DND-41 (cell line): Measurements from ENCODE around the gene SPDEF.

Source experiments
- EZH2 ChIP-seq: IDR thresholded peaks from 3 replicates; pipeline ENCODE4 v1.6.1; 2012; ENCODE audit warnings: borderline replicate concordance, low read depth, mild to moderate bottlenecking, moderate library complexity, low read length, inconsistent platforms; ENCODE audit not compliant: severe bottlenecking
- TF ChIP-seq, protein P1 (sequence below): IDR thresholded peaks from 2 replicates; pipeline ENCODE4 v1.5.1; 2012; ENCODE audit warnings: borderline replicate concordance, low read length, moderate library complexity, mild to moderate bottlenecking; ENCODE audit not compliant: poor library complexity, severe bottlenecking; ENCODE audit errors: extremely low read depth

DNA sequence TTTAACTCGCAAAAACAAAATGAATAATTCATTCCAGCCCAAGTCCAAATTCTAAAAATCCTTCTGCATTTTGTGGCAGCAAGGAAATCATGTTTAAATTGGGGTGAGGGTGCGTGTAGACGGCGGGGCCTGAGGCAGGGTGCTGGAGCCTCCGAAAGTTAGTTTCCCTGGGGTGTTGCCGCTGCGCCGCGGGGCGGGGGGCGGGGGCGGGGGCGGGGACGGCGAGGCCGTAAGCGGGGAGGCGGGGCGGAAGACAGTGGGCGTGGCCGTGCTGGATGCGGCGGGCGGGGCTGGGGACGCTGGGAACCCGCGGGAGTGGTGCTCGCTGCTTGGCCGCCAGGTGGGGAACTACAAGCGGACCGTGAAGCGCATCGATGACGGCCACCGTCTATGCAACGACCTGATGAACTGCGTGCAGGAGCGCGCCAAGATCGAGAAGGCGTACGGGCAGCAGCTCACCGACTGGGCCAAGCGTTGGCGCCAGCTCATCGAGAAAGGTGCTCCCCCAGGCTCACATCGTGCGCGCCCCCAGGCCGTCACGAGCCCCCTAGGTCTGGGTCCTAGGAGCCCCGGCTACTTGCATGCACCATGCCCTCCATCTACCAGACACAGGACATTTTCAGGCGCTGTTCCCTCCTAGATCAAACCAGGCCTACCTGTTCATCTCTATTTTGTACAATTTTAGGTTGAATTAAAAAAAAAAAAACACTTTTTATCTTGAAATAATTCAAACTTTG lies 29.0 kb downstream of the SPDEF start:
- TF ChIP-seq, protein P1, sequence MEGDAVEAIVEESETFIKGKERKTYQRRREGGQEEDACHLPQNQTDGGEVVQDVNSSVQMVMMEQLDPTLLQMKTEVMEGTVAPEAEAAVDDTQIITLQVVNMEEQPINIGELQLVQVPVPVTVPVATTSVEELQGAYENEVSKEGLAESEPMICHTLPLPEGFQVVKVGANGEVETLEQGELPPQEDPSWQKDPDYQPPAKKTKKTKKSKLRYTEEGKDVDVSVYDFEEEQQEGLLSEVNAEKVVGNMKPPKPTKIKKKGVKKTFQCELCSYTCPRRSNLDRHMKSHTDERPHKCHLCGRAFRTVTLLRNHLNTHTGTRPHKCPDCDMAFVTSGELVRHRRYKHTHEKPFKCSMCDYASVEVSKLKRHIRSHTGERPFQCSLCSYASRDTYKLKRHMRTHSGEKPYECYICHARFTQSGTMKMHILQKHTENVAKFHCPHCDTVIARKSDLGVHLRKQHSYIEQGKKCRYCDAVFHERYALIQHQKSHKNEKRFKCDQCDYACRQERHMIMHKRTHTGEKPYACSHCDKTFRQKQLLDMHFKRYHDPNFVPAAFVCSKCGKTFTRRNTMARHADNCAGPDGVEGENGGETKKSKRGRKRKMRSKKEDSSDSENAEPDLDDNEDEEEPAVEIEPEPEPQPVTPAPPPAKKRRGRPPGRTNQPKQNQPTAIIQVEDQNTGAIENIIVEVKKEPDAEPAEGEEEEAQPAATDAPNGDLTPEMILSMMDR = peak; percentile 74
- no peak for TF ChIP-seq EZH2
